Activated naive CD8-positive, alpha-beta T cell treated with anti-CD3 and anti-CD28 coated beads, Interleukin-2, amount 10 ng/mL, durations not matched to agents 7 days and 5 days (primary cell): ENCODE data around the gene DGKQ. TPM values are rescaled to one million over a fixed set of nuclear protein-coding genes. Genes with fewer than 3 reads are reported as not detected.
"Not testable (repeated sequence)": the region's sequence is repeated elsewhere in the genome, so short reads cannot be mapped to it uniquely, and the experiment has no call there.

ENCODE experiments used
- ATAC-seq: fragments of 150-1000 bp; cut with Tn5 transposase; one replicate; pipeline ENCODE4 v1.10.0; 2021; ENCODE audit warnings: low read depth, moderate library complexity
- POLR2A ChIA-PET: fragments of 350-600 bp; sonication (Branson Sonifier 250); formaldehyde crosslinking; loops from one replicate; lab custom pipeline; 2021; ENCODE audit warnings: antibody characterized with exemption; lab: Charles Lee
- DNase-seq: peaks from one replicate; pipeline ENCODE4 v3.0.0; 2021
- H3K27ac Mint-ChIP-seq: one replicate; pipeline ENCODE4 v1.8.0; 2022; ENCODE audit warnings: mild to moderate bottlenecking, mixed read lengths
- H3K27me3 Mint-ChIP-seq: one replicate; pipeline ENCODE4 v1.8.0; 2022; ENCODE audit warnings: mild to moderate bottlenecking, moderate library complexity, mixed read lengths
- H3K36me3 Mint-ChIP-seq: one replicate; pipeline ENCODE4 v1.8.0; 2021; ENCODE audit warnings: mild to moderate bottlenecking, mixed read lengths
- H3K4me1 Mint-ChIP-seq: one replicate; pipeline ENCODE4 v1.8.0; 2021; ENCODE audit warnings: mixed read lengths
- H3K4me3 Mint-ChIP-seq: one replicate; pipeline ENCODE4 v1.8.0; 2022; ENCODE audit warnings: mild to moderate bottlenecking, moderate library complexity, mixed read lengths
- H3K9me3 Mint-ChIP-seq: one replicate; pipeline ENCODE4 v1.8.0; 2021; ENCODE audit warnings: mixed read lengths
- total RNA-seq, 2 experiments: library from RNA; stranded (reverse); gene quantifications; one replicate each; pipeline ENCODE4 v1.2.3, GENCODE V29; 2021

The DGKQ gene
- total RNA-seq, 2 experiments from 2014 or later, result 31.3 to 32.4 TPM

- POLR2A ChIA-PET, result no interaction called here
- no peak for ATAC-seq
- no peaks in the 10 kb centered on the region for H3K9me3 Mint-ChIP-seq
- H3K27ac Mint-ChIP-seq, result no peak overlapping the region
- DNase-seq, result no peak
- no peak overlapping the region for H3K4me3 Mint-ChIP-seq
- peaks cover 3% of the 10 kb centered on the region for H3K4me1 Mint-ChIP-seq
- H3K27me3 Mint-ChIP-seq, result peaks cover 42% of the 10 kb centered on the region
- no peaks in the 10 kb centered on the region for H3K36me3 Mint-ChIP-seq
Observed at GRCh38 chr4:1004071-1004418, 30.7 kb upstream of the DGKQ start.

- ATAC-seq (no peak), DNase-seq (no peak)
- no peaks in the 10 kb centered on the region for H3K9me3 Mint-ChIP-seq
- H3K36me3 Mint-ChIP-seq, result no peaks in the 10 kb centered on the region
- POLR2A ChIA-PET, result no interaction called here
- H3K4me1 Mint-ChIP-seq, result peaks cover under 1% of the 10 kb centered on the region
- H3K4me3 Mint-ChIP-seq, result no peak overlapping the region
- H3K27me3 Mint-ChIP-seq, result peaks cover 44% of the 10 kb centered on the region
- H3K27ac Mint-ChIP-seq, result no peak overlapping the region
Observed at GRCh38 chr4:1003271-1004070, 30.1 kb upstream of the DGKQ start.

- Mint-ChIP-seq H3K4me3 (no peak overlapping the region), H3K4me1 (no peaks in the 10 kb centered on the region), H3K9me3 (no peaks in the 10 kb centered on the region), H3K36me3 (no peaks in the 10 kb centered on the region), H3K27ac (no peak overlapping the region), H3K27me3 (peaks cover 41% of the 10 kb centered on the region)
- POLR2A ChIA-PET, result no interaction called here
- peak; percentile 8 for ATAC-seq
- DNase-seq, result no peak
Observed at GRCh38 chr4:1002631-1003251, 29.4 kb upstream of the DGKQ start.

GRCh38 chr4:1002131-1002630, 28.8 kb upstream of the DGKQ start:
- H3K27ac Mint-ChIP-seq, result no peak overlapping the region
- DNase-seq (no peak), ATAC-seq (peak; percentile 4)
- peaks cover 38% of the 10 kb centered on the region for H3K27me3 Mint-ChIP-seq
- no peaks in the 10 kb centered on the region for H3K9me3 Mint-ChIP-seq
- no peak overlapping the region for H3K4me3 Mint-ChIP-seq
- no peaks in the 10 kb centered on the region for H3K36me3 Mint-ChIP-seq
- H3K4me1 Mint-ChIP-seq, result no peaks in the 10 kb centered on the region
- POLR2A ChIA-PET, result no interaction called here

- Mint-ChIP-seq H3K9me3 (no peaks in the 10 kb centered on the region), H3K27ac (no peak overlapping the region), H3K4me1 (no peaks in the 10 kb centered on the region), H3K27me3 (peaks cover 36% of the 10 kb centered on the region), H3K4me3 (no peak overlapping the region), H3K36me3 (no peaks in the 10 kb centered on the region)
- POLR2A ChIA-PET, result no interaction called here
- DNase-seq (no peak), ATAC-seq (no peak)
Observed at GRCh38 chr4:1001561-1002130, 28.3 kb upstream of the DGKQ start.

- POLR2A ChIA-PET, result no interaction called here
- DNase-seq, result no peak
- Mint-ChIP-seq H3K27me3 (peaks cover 34% of the 10 kb centered on the region), H3K4me1 (no peaks in the 10 kb centered on the region), H3K27ac (no peak overlapping the region), H3K4me3 (no peak overlapping the region), H3K9me3 (no peaks in the 10 kb centered on the region), H3K36me3 (no peaks in the 10 kb centered on the region)
- no peak for ATAC-seq
Observed at GRCh38 chr4:1000686-1001260, 27.4 kb upstream of the DGKQ start.

- Mint-ChIP-seq H3K4me1 (no peaks in the 10 kb centered on the region), H3K36me3 (no peaks in the 10 kb centered on the region), H3K27me3 (peaks cover 32% of the 10 kb centered on the region), H3K9me3 (no peaks in the 10 kb centered on the region), H3K4me3 (no peak overlapping the region), H3K27ac (no peak overlapping the region)
- POLR2A ChIA-PET, result no interaction called here
- DNase-seq (no peak), ATAC-seq (no peak)
Observed at GRCh38 chr4:999882-1000425, 26.6 kb upstream of the DGKQ start.

GRCh38 chr4:999240-999863, 26.0 kb upstream of the DGKQ start:
- H3K27me3 Mint-ChIP-seq, result peaks cover 32% of the 10 kb centered on the region
- POLR2A ChIA-PET, result not testable (repeated sequence)

GRCh38 chr4:998096-998691, 24.8 kb upstream of the DGKQ start:
- no peak overlapping the region for H3K4me3 Mint-ChIP-seq

More at GRCh38 chr4:999240-999863, 26.0 kb upstream of the DGKQ start:
- H3K4me3 Mint-ChIP-seq, H3K9me3 Mint-ChIP-seq, DNase-seq, H3K36me3 Mint-ChIP-seq, H3K4me1 Mint-ChIP-seq, ATAC-seq, H3K27ac Mint-ChIP-seq: not testable (repeated sequence)

GRCh38 chr4:997375-998071, 24.2 kb upstream of the DGKQ start:
- Mint-ChIP-seq H3K4me1 (no peaks in the 10 kb centered on the region), H3K4me3 (no peak overlapping the region), H3K27ac (no peak overlapping the region), H3K27me3 (peaks cover 27% of the 10 kb centered on the region), H3K9me3 (no peaks in the 10 kb centered on the region), H3K36me3 (no peaks in the 10 kb centered on the region)
- peak; percentile 20 for ATAC-seq
- POLR2A ChIA-PET, result no interaction called here
- DNase-seq, result no peak

More at GRCh38 chr4:998096-998691, 24.8 kb upstream of the DGKQ start:
- H3K9me3 Mint-ChIP-seq, result no peaks in the 10 kb centered on the region
- H3K27ac Mint-ChIP-seq, result no peak overlapping the region
- no peaks in the 10 kb centered on the region for H3K4me1 Mint-ChIP-seq
- no peaks in the 10 kb centered on the region for H3K36me3 Mint-ChIP-seq
- ATAC-seq (no peak), DNase-seq (no peak)
- peaks cover 27% of the 10 kb centered on the region for H3K27me3 Mint-ChIP-seq
- POLR2A ChIA-PET, result no interaction called here

- POLR2A ChIA-PET, result no interaction called here
- Mint-ChIP-seq H3K27ac (no peak overlapping the region), H3K4me3 (no peak overlapping the region), H3K36me3 (no peaks in the 10 kb centered on the region), H3K27me3 (peaks cover 27% of the 10 kb centered on the region), H3K9me3 (no peaks in the 10 kb centered on the region), H3K4me1 (no peaks in the 10 kb centered on the region)
- DNase-seq (no peak), ATAC-seq (no peak)
Observed at GRCh38 chr4:996997-997374, 23.6 kb upstream of the DGKQ start.
